GM12878 (cell line): Measurements from ENCODE around the gene SIGLEC11. TPM values are rescaled to one million over a fixed set of nuclear protein-coding genes. Genes with fewer than 3 reads are reported as not detected.
A peak's percentile ranks its signal among the peaks of the same experiment; 100 is the strongest.

Source experiments
- BHLHE40 ChIP-seq, 2 experiments: fragments of 450-650 bp in 1 of 2; IDR thresholded peaks; 2 replicates each; pipeline ENCODE4 v1.6.1; 2011 to 2017; ENCODE audit warnings: low read depth in 2 of 2, borderline replicate concordance in 1 of 2, improper control_type of control experiment in 1 of 2, low read length in 1 of 2, mild to moderate bottlenecking in 1 of 2
- CBX5 ChIP-seq: sonication (generic); IDR thresholded peaks from 2 replicates; pipeline ENCODE4 v1.6.1; 2016; ENCODE audit warnings: low read depth, moderate library complexity, mild to moderate bottlenecking, inconsistent platforms
- CREB1 ChIP-seq: IDR thresholded peaks from 2 replicates; pipeline ENCODE4 v1.6.1; 2012; ENCODE audit warnings: low read depth, mild to moderate bottlenecking, inconsistent platforms
- CTCF ChIP-seq, 3 experiments: IDR thresholded peaks in 2 of 3; conservative IDR thresholded peaks in 1 of 3; 2 replicates each; pipeline ENCODE4 v1.5.1; 2011; ENCODE audit warnings: low read depth in 3 of 3, low read length in 3 of 3, mild to moderate bottlenecking in 3 of 3, control low read depth in 2 of 3, moderate library complexity in 2 of 3, inconsistent platforms in 1 of 3, mixed read lengths in 1 of 3; ENCODE audit not compliant: control insufficient read depth in 2 of 3, insufficient read depth in 1 of 3; ENCODE audit errors: extremely low read depth in 1 of 3
- E4F1 ChIP-seq: fragments of 450-650 bp; IDR thresholded peaks from 2 replicates; pipeline ENCODE4 v1.6.1; 2018; ENCODE audit warnings: borderline replicate concordance, mild to moderate bottlenecking; ENCODE audit not compliant: partially characterized antibody
- EED ChIP-seq: sonication (generic); IDR thresholded peaks from 2 replicates; pipeline ENCODE4 v1.6.1; 2016; ENCODE audit warnings: antibody characterized with exemption, low read depth
- FOXK2 ChIP-seq: fragments of 450-650 bp; IDR thresholded peaks from 2 replicates; pipeline ENCODE4 v1.6.1; 2017; ENCODE audit warnings: mild to moderate bottlenecking, moderate library complexity
- GABPA ChIP-seq: IDR thresholded peaks from 2 replicates; pipeline ENCODE4 v1.6.1; 2014; ENCODE audit warnings: antibody characterized with exemption, low read depth, mild to moderate bottlenecking, inconsistent platforms
- HDGF ChIP-seq: fragments of 450-650 bp; IDR thresholded peaks from 2 replicates; pipeline ENCODE4 v1.6.1; 2016; ENCODE audit warnings: antibody characterized with exemption
- KAT2A ChIP-seq: conservative IDR thresholded peaks from 2 replicates; pipeline ENCODE4 v1.6.1; 2011; ENCODE audit warnings: low read depth, low read length; ENCODE audit not compliant: control insufficient read depth
- LARP7 ChIP-seq: fragments of 450-650 bp; IDR thresholded peaks from 2 replicates; pipeline ENCODE4 v1.6.1; 2017; ENCODE audit warnings: mild to moderate bottlenecking
- MYC ChIP-seq: IDR thresholded peaks from 2 replicates; pipeline ENCODE4 v1.6.1; 2011; ENCODE audit warnings: mild to moderate bottlenecking, low read length, moderate library complexity, inconsistent platforms; ENCODE audit not compliant: insufficient read depth, insufficient replicate concordance, insufficient read length, severe bottlenecking
- NFIC ChIP-seq: IDR thresholded peaks from 2 replicates; pipeline ENCODE4 v1.6.1; 2012; ENCODE audit warnings: low read depth, mild to moderate bottlenecking, inconsistent platforms, low read length, moderate library complexity
- NFYB ChIP-seq: IDR thresholded peaks from 2 replicates; pipeline ENCODE4 v1.6.1; 2011; ENCODE audit warnings: low read depth, mild to moderate bottlenecking, low read length, improper control_type of control experiment, moderate library complexity; ENCODE audit not compliant: insufficient read depth
- NR2C1 ChIP-seq: fragments of 450-650 bp; IDR thresholded peaks from 2 replicates; pipeline ENCODE4 v1.6.1; 2017; ENCODE audit warnings: antibody characterized with exemption, mild to moderate bottlenecking, moderate library complexity
- NR2C2 ChIP-seq: IDR thresholded peaks from 2 replicates; pipeline ENCODE4 v1.6.1; 2011; ENCODE audit warnings: borderline replicate concordance, low read depth; ENCODE audit not compliant: control insufficient read depth, insufficient read length
- PAX5 ChIP-seq: IDR thresholded peaks from 2 replicates; pipeline ENCODE4 v1.6.1; 2011; ENCODE audit warnings: low read depth, low read length, borderline replicate concordance
- PAX8 ChIP-seq: fragments of 450-650 bp; IDR thresholded peaks from 2 replicates; pipeline ENCODE4 v1.6.1; 2017; ENCODE audit warnings: mild to moderate bottlenecking, moderate library complexity
- POLR2AphosphoS5 ChIP-seq: IDR thresholded peaks from 2 replicates; pipeline ENCODE4 v1.6.1; 2011; ENCODE audit warnings: mild to moderate bottlenecking, low read length, inconsistent platforms
- POU2F2 ChIP-seq: IDR thresholded peaks from 3 replicates; pipeline ENCODE4 v1.6.1; 2011; ENCODE audit warnings: low read depth, mild to moderate bottlenecking, low read length, borderline replicate concordance
- RAD21 ChIP-seq: IDR thresholded peaks from 2 replicates; pipeline ENCODE4 v1.6.1; 2011; ENCODE audit warnings: mild to moderate bottlenecking, low read depth, low read length, moderate library complexity; ENCODE audit not compliant: insufficient read depth
- SIX5 ChIP-seq: IDR thresholded peaks from 2 replicates; pipeline ENCODE4 v1.6.1; 2011; ENCODE audit warnings: mild to moderate bottlenecking, low read depth, low read length, moderate library complexity; ENCODE audit not compliant: severe bottlenecking
- SMARCA5 ChIP-seq: fragments of 450-650 bp; IDR thresholded peaks from 2 replicates; pipeline ENCODE4 v1.6.1; 2017; ENCODE audit warnings: mild to moderate bottlenecking
- STAT3 ChIP-seq: IDR thresholded peaks from 2 replicates; pipeline ENCODE4 v1.6.1; 2011; ENCODE audit warnings: low read depth, low read length, improper control_type of control experiment
- TARDBP ChIP-seq: IDR thresholded peaks from 2 replicates; pipeline ENCODE4 v1.6.1; 2016; ENCODE audit warnings: borderline replicate concordance
- YBX1 ChIP-seq: fragments of 450-650 bp; IDR thresholded peaks from 2 replicates; pipeline ENCODE4 v1.6.1; 2016; ENCODE audit warnings: antibody characterized with exemption
- YY1 ChIP-seq: IDR thresholded peaks from 2 replicates; pipeline ENCODE4 v1.6.1; 2011; ENCODE audit warnings: low read depth, mild to moderate bottlenecking, low read length
- ZBED1 ChIP-seq: IDR thresholded peaks from 2 replicates; pipeline ENCODE4 v1.6.1; 2016; ENCODE audit warnings: borderline replicate concordance
- ZNF207 ChIP-seq: fragments of 450-650 bp; IDR thresholded peaks from 2 replicates; pipeline ENCODE4 v1.6.1; 2014; ENCODE audit warnings: antibody characterized with exemption, mild to moderate bottlenecking, borderline replicate concordance
- ZNF384 ChIP-seq: IDR thresholded peaks from 2 replicates; pipeline ENCODE4 v1.6.1; 2012; ENCODE audit warnings: low read depth, mild to moderate bottlenecking, low read length, improper control_type of control experiment, borderline replicate concordance
- polyA plus RNA-seq, 11 experiments: library from polyadenylated mRNA; depleted of rRNA in 4 of 11; unstranded in 6 of 11; stranded (reverse) in 5 of 11; fragments of >200 nt; fragmentation: Nextera tagmentation in 4 of 11; fragmentation: Illumina TruSeq in 1 of 11; extraction: Ambion mirVana in 4 of 11; extraction: Trizol in 1 of 11; gene quantifications; 1 replicate in 1 of 11; 2 replicates in 10 of 11; pipeline versions ENCODE4 v1.2.1 to v1.2.3, GENCODE V29; 2011 to 2016; ENCODE audit warnings: inconsistent platforms in 2 of 11, missing spikeins in 2 of 11, low read depth in 1 of 11
- total RNA-seq, 4 experiments: library from RNA; depleted of rRNA in 3 of 4; stranded (reverse); fragments of >200 nt in 3 of 4; fragmentation: Illumina TruSeq in 1 of 4; extraction: Trizol in 1 of 4; gene quantifications; 2 replicates each; pipeline versions ENCODE4 v1.2.1 to v1.2.3, GENCODE V29; 2013 to 2021

SIGLEC11 gene
- total and polyA plus RNA-seq, 10 of the 15 experiments (the other 5 are each of a cell fraction or from before 2014, with no cell fraction given), result not detected

- TF ChIP-seq CBX5 (no peak), SIX5 (no peak), ZNF207 (no peak), TARDBP (no peak), PAX8 (no peak), NFIC (no peak; the same call in 1 of the 2 replicates), NR2C2 (no peak), PAX5 (0 out of 2 replicates have a peak, but pooled peaks have one; percentile 7), MYC (no peak), RAD21 (no peak), ZNF384 (no peak), E4F1 (no peak), KAT2A (no peak), ZBED1 (no peak), NR2C1 (no peak), YY1 (0 out of 2 replicates have a peak, but pooled peaks have one; percentile 16), STAT3 (no peak), NFYB (no peak), GABPA (no peak), FOXK2 (no peak), YBX1 (no peak), POLR2AphosphoS5 (no peak), LARP7 (no peak), POU2F2 (no peak), HDGF (0 out of 2 replicates have a peak, but pooled peaks have one; percentile 6), EED (peak; percentile 31; the same call in 1 of the 2 replicates), BHLHE40 (IDR thresholded peaks at IDR 0.05; ENCODE audit: borderline replicate concordance in 1 of 2, low read depth in 2 of 2, low read length in 1 of 2) (no peak), SMARCA5 (peak; percentile 67; the same call in 1 of the 2 replicates), CREB1 (no peak), CTCF (IDR thresholded peaks at IDR 0.05 in 2 of 3, conservative IDR thresholded peaks at IDR 0.05 in 1 of 3; ENCODE audit: control insufficient read depth in 2 of 3, extremely low read depth in 1 of 3, insufficient read depth in 1 of 3, low read depth in 3 of 3, low read length in 3 of 3) (no peak)
These were observed 53.1 kb downstream of the SIGLEC11 start (continued) for GRCh38 chr19:49907745-49908446.
